ENCODE measurements around the gene NUP153. TPM values are rescaled to one million over a fixed set of nuclear protein-coding genes. Genes with fewer than 3 reads are reported as not detected.

Gene NUP153
- total RNA-seq, 1 donor from 2014 or later = 74.6 TPM

GRCh38 chr6:17666646-17667045, 40.1 kb downstream of the NUP153 start:
- Mint-ChIP-seq H3K27me3 (ENCODE audit: low read depth) (no peaks in the 10 kb centered on the region), H3K9me3 (no peaks in the 10 kb centered on the region)

GRCh38 chr6:17665132-17665531, 41.6 kb downstream of the NUP153 start:
- peaks cover 30% of the 10 kb centered on the region for H3K36me3 Mint-ChIP-seq (ENCODE audit: low read depth)
- no peaks in the 10 kb centered on the region for H3K9me3 Mint-ChIP-seq
- no peak overlapping the region for H3K27ac Mint-ChIP-seq (ENCODE audit: unreplicated experiment)
- no peaks in the 10 kb centered on the region for H3K4me1 Mint-ChIP-seq
- no peak for TF ChIP-seq CTCF (conservative IDR thresholded peaks at IDR 0.05)
- H3K27me3 Mint-ChIP-seq (ENCODE audit: low read depth) = no peaks in the 10 kb centered on the region
- no peak for DNase-seq (ENCODE audit: low read depth, low spot score)
- H3K4me3 Mint-ChIP-seq = no peak overlapping the region

More at GRCh38 chr6:17666646-17667045, 40.1 kb downstream of the NUP153 start:
- Mint-ChIP-seq H3K27ac (ENCODE audit: unreplicated experiment) (no peak overlapping the region), H3K4me3 (no peak overlapping the region), H3K36me3 (ENCODE audit: low read depth) (peaks cover 30% of the 10 kb centered on the region), H3K4me1 (no peaks in the 10 kb centered on the region)
- TF ChIP-seq CTCF (conservative IDR thresholded peaks at IDR 0.05) = no peak
- DNase-seq (ENCODE audit: low read depth, low spot score) = no peak

GRCh38 chr6:17663226-17663625, 43.5 kb downstream of the NUP153 start:
- H3K27me3 Mint-ChIP-seq (ENCODE audit: low read depth) = no peaks in the 10 kb centered on the region
- no peak for DNase-seq (ENCODE audit: low read depth, low spot score)
- no peak overlapping the region for H3K4me3 Mint-ChIP-seq
- no peak for TF ChIP-seq CTCF (conservative IDR thresholded peaks at IDR 0.05)
- no peaks in the 10 kb centered on the region for H3K9me3 Mint-ChIP-seq
- H3K4me1 Mint-ChIP-seq = no peaks in the 10 kb centered on the region
- no peak overlapping the region for H3K27ac Mint-ChIP-seq (ENCODE audit: unreplicated experiment)
- peaks cover 29% of the 10 kb centered on the region for H3K36me3 Mint-ChIP-seq (ENCODE audit: low read depth)

GRCh38 chr6:17662585-17662984, 44.1 kb downstream of the NUP153 start:
- TF ChIP-seq CTCF (conservative IDR thresholded peaks at IDR 0.05) = no peak
- no peaks in the 10 kb centered on the region for H3K9me3 Mint-ChIP-seq
- H3K36me3 Mint-ChIP-seq (ENCODE audit: low read depth) = peaks cover 29% of the 10 kb centered on the region
- H3K27me3 Mint-ChIP-seq (ENCODE audit: low read depth) = no peaks in the 10 kb centered on the region
- no peak overlapping the region for H3K27ac Mint-ChIP-seq (ENCODE audit: unreplicated experiment)
- DNase-seq (ENCODE audit: low read depth, low spot score) = no peak
- H3K4me1 Mint-ChIP-seq = no peaks in the 10 kb centered on the region
- no peak overlapping the region for H3K4me3 Mint-ChIP-seq

- Mint-ChIP-seq H3K27ac (ENCODE audit: unreplicated experiment) (no peak overlapping the region), H3K9me3 (no peaks in the 10 kb centered on the region), H3K4me3 (no peak overlapping the region), H3K4me1 (no peaks in the 10 kb centered on the region), H3K27me3 (ENCODE audit: low read depth) (no peaks in the 10 kb centered on the region), H3K36me3 (ENCODE audit: low read depth) (peaks cover 22% of the 10 kb centered on the region)
- DNase-seq (ENCODE audit: low read depth, low spot score) = no peak
- TF ChIP-seq CTCF (conservative IDR thresholded peaks at IDR 0.05) = no peak
Observed at GRCh38 chr6:17656644-17657043, 50.1 kb downstream of the NUP153 start.

GRCh38 chr6:17656092-17656491, 50.6 kb downstream of the NUP153 start:
- no peak overlapping the region for H3K4me3 Mint-ChIP-seq
- no peaks in the 10 kb centered on the region for H3K27me3 Mint-ChIP-seq (ENCODE audit: low read depth)
- H3K9me3 Mint-ChIP-seq = no peaks in the 10 kb centered on the region
- H3K27ac Mint-ChIP-seq (ENCODE audit: unreplicated experiment) = no peak overlapping the region
- DNase-seq (ENCODE audit: low read depth, low spot score) = no peak
- H3K36me3 Mint-ChIP-seq (ENCODE audit: low read depth) = peaks cover 19% of the 10 kb centered on the region
- no peak for TF ChIP-seq CTCF (conservative IDR thresholded peaks at IDR 0.05)
- H3K4me1 Mint-ChIP-seq = no peaks in the 10 kb centered on the region
